ENCODE data around the gene CPNE6.

The CPNE6 gene

DNA sequence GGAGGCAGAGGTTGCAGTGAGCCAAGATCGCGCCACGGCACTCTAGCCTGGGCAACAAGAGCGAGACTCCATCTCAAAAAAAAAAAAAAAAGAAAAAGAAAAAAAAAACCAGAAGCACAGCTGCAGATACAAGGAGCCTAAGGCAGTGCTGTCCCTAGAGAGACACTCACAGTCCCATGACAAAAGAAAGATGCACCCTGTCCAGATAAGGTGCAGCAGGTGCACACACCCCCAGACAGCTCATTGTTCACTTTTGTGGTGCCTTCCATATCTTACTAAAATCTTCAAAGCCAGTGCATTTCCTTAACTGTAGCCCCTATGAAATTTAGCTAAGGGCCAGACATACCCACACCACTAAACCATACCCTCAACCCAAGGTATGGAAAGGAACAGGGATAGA, 51.1 kb downstream of the CPNE6 start:
- no peak for TF ChIP-seq EZH2 (IDR thresholded peaks at IDR 0.05; ENCODE audit: borderline replicate concordance, low read length)
- TF ChIP-seq, protein P1, sequence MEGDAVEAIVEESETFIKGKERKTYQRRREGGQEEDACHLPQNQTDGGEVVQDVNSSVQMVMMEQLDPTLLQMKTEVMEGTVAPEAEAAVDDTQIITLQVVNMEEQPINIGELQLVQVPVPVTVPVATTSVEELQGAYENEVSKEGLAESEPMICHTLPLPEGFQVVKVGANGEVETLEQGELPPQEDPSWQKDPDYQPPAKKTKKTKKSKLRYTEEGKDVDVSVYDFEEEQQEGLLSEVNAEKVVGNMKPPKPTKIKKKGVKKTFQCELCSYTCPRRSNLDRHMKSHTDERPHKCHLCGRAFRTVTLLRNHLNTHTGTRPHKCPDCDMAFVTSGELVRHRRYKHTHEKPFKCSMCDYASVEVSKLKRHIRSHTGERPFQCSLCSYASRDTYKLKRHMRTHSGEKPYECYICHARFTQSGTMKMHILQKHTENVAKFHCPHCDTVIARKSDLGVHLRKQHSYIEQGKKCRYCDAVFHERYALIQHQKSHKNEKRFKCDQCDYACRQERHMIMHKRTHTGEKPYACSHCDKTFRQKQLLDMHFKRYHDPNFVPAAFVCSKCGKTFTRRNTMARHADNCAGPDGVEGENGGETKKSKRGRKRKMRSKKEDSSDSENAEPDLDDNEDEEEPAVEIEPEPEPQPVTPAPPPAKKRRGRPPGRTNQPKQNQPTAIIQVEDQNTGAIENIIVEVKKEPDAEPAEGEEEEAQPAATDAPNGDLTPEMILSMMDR (IDR thresholded peaks at IDR 0.05; ENCODE audit: low read length): no peak

DNA sequence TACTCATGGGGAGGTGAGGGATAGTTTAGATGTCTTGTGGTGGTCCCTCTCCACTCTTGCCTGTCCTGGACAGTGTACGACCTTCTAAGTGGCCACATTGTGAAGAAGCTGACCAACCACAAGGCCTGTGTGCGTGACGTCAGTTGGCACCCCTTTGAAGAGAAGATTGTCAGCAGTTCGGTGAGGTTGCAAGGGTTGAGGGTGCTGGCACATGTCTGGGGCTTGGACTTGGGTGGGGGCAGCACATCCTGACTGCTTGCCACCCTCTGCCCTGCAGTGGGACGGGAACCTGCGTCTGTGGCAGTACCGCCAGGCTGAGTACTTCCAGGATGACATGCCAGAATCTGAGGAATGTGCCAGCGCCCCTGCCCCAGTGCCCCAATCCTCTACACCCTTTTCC, 51.5 kb downstream of the CPNE6 start:
- Histone ChIP-seq H3K4me2 (ENCODE audit: low read length) (no peak overlapping the region), H3K27ac (ENCODE audit: low read depth, low read length, poor library complexity, severe bottlenecking) (no peak overlapping the region), H2AFZ (ENCODE audit: low read length) (no peak overlapping the region), H3K79me2 (ENCODE audit: insufficient read depth, low read length) (no peaks in the 10 kb centered on the region), H3F3A (ENCODE audit: insufficient read depth, low read length) (no peaks in the 10 kb centered on the region), H3K4me1 (ENCODE audit: insufficient read depth, low read length, severe bottlenecking) (no peaks in the 10 kb centered on the region), H3K27me3 (ENCODE audit: insufficient read depth, low read length) (no peaks in the 10 kb centered on the region), H3K36me3 (ENCODE audit: insufficient read depth, low read length) (peaks cover 47% of the 10 kb centered on the region), H3K9me3 (ENCODE audit: low read length) (no peaks in the 10 kb centered on the region), H4K20me1 (ENCODE audit: insufficient read depth, low read length) (no peaks in the 10 kb centered on the region), H3K9ac (ENCODE audit: low read length) (no peak overlapping the region), H3K9me2 (ENCODE audit: low read depth, low read length) (no peaks in the 10 kb centered on the region), H3K4me3 (ENCODE audit: low read depth, low read length, poor library complexity, severe bottlenecking) (no peak overlapping the region)
- TF ChIP-seq, protein P1 (IDR thresholded peaks at IDR 0.05; ENCODE audit: low read length): no peak
- TF ChIP-seq EZH2 (IDR thresholded peaks at IDR 0.05; ENCODE audit: borderline replicate concordance, low read length): no peak

More for the DNA sequence above, 51.1 kb downstream of the CPNE6 start:
- H3K9me2 ChIP-seq (ENCODE audit: low read depth, low read length): no peaks in the 10 kb centered on the region
- no peak overlapping the region for H2AFZ ChIP-seq (ENCODE audit: low read length)
- H3K79me2 ChIP-seq (ENCODE audit: insufficient read depth, low read length): no peaks in the 10 kb centered on the region
- H3K4me3 ChIP-seq (ENCODE audit: low read depth, low read length, poor library complexity, severe bottlenecking): no peak overlapping the region
- H3K4me2 ChIP-seq (ENCODE audit: low read length): no peak overlapping the region
- no peaks in the 10 kb centered on the region for H4K20me1 ChIP-seq (ENCODE audit: insufficient read depth, low read length)
- no peaks in the 10 kb centered on the region for H3F3A ChIP-seq (ENCODE audit: insufficient read depth, low read length)
- peaks cover 52% of the 10 kb centered on the region for H3K36me3 ChIP-seq (ENCODE audit: insufficient read depth, low read length)
- H3K9ac ChIP-seq (ENCODE audit: low read length): no peak overlapping the region
- H3K27ac ChIP-seq (ENCODE audit: low read depth, low read length, poor library complexity, severe bottlenecking): no peak overlapping the region
- no peaks in the 10 kb centered on the region for H3K4me1 ChIP-seq (ENCODE audit: insufficient read depth, low read length, severe bottlenecking)
- no peaks in the 10 kb centered on the region for H3K27me3 ChIP-seq (ENCODE audit: insufficient read depth, low read length)
- H3K9me3 ChIP-seq (ENCODE audit: low read length): no peaks in the 10 kb centered on the region

DNA sequence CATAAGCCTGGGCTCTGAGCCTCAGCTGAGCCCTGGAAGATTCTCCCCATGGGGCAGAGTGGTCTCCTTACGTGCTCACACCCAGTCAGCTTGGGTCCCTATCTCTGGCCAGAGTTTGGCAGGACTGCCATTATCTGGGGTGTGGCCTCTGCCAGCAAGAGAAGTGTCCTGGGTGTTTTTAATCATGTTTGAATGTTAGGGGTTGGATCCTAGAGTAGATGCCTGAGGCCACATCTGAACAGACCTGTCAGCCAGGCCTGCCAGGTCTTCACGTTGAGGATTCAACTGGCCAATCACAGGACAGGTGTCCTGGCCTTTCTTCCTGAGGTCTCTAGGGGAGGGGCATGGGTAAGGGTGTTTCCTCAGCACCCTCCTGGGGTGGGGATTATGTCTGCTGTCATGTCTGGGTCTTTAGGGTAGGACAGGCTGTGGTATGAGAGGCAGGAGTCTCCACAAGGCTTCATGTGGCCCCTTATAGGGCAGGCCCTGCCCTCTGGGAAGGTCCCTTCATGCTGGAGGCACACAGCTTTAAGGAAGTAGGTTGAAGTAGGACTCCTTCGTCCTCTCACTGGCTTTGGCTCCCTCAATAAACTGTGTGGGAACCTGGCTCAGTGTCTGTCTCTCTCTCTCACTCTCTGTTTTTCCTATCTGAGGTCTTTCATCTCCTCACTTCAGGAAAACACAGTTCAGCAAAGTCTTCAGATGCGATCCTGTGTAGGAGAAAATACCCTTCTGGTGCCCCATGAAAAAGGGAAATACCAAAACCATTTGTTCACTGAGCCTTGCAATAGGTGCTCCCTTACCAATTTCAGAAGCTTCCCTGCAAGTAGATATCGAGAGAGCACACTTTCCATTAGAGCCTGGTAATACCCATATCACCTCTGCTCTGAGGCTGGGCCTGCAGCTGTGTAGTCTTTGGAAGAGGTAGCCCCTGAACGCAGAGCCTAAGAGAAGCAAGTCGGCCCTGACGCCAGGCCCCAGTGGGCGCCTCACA, 52.4 kb downstream of the CPNE6 start:
- Histone ChIP-seq H3K36me3 (ENCODE audit: insufficient read depth, low read length) (peaks cover 39% of the 10 kb centered on the region), H3F3A (ENCODE audit: insufficient read depth, low read length) (no peaks in the 10 kb centered on the region), H3K27ac (ENCODE audit: low read depth, low read length, poor library complexity, severe bottlenecking) (no peak overlapping the region), H3K9me2 (ENCODE audit: low read depth, low read length) (no peaks in the 10 kb centered on the region), H4K20me1 (ENCODE audit: insufficient read depth, low read length) (no peaks in the 10 kb centered on the region), H3K79me2 (ENCODE audit: insufficient read depth, low read length) (no peaks in the 10 kb centered on the region), H2AFZ (ENCODE audit: low read length) (no peak overlapping the region), H3K27me3 (ENCODE audit: insufficient read depth, low read length) (no peaks in the 10 kb centered on the region), H3K4me3 (ENCODE audit: low read depth, low read length, poor library complexity, severe bottlenecking) (no peak overlapping the region), H3K9me3 (ENCODE audit: low read length) (no peaks in the 10 kb centered on the region), H3K4me1 (ENCODE audit: insufficient read depth, low read length, severe bottlenecking) (no peaks in the 10 kb centered on the region), H3K4me2 (ENCODE audit: low read length) (no peak overlapping the region), H3K9ac (ENCODE audit: low read length) (no peak overlapping the region)
- TF ChIP-seq, protein P1 (IDR thresholded peaks at IDR 0.05; ENCODE audit: low read length): no peak
- no peak for TF ChIP-seq EZH2 (IDR thresholded peaks at IDR 0.05; ENCODE audit: borderline replicate concordance, low read length)

Data from OCI-LY1 (cell line).